ENCODE measurements around the gene CCT7. TPM values are rescaled to one million over a fixed set of nuclear protein-coding genes. Genes with fewer than 3 reads are reported as not detected.

The CCT7 gene
- total and polyA plus RNA-seq, 10 of the 15 experiments (the other 5 are each of a cell fraction or from before 2014, with no cell fraction given): 206 to 598 (median 486) TPM

DNA sequence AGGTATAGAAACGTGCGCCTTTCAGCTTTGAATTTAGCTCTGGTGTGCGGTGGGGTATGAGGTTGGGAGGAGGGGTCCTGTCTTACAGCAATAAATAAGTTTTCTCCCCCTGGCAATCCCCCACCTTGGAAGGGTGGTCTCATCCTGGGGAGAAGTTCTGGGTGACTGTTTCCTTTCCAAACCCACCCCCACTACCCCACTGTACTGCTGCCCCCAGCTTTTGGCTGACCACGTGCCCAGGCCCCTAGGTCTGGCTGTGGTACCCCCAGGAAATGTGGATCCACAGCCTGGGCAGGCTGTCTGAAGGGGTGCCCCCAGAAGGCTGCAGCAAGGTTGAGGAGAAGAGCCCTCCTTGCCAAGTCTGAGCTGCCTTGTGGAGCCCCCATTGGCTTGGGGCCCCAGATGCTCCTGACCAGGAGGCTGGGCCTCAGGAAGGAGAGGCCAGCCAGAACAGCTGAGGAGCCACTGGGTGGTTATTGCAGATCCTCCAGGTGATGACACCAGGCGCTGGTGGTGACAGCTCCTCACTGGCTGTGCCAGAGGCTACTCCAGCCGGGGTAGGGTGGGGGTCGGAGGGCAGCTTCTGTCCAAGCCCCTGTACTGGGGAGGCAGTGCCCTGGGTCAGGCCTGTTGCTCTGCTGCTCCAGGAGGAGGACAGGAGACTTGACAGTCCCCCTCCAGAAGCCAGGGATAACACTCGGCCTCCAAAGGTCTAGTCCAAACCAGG is 24.2 kb downstream of the CCT7 start (continued):
- TF ChIP-seq, protein P1, sequence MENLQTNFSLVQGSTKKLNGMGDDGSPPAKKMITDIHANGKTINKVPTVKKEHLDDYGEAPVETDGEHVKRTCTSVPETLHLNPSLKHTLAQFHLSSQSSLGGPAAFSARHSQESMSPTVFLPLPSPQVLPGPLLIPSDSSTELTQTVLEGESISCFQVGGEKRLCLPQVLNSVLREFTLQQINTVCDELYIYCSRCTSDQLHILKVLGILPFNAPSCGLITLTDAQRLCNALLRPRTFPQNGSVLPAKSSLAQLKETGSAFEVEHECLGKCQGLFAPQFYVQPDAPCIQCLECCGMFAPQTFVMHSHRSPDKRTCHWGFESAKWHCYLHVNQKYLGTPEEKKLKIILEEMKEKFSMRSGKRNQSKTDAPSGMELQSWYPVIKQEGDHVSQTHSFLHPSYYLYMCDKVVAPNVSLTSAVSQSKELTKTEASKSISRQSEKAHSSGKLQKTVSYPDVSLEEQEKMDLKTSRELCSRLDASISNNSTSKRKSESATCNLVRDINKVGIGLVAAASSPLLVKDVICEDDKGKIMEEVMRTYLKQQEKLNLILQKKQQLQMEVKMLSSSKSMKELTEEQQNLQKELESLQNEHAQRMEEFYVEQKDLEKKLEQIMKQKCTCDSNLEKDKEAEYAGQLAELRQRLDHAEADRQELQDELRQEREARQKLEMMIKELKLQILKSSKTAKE (IDR thresholded peaks at IDR 0.05; ENCODE audit: low read depth, poor library complexity, severe bottlenecking): no peak
- no peak for TF ChIP-seq POLR2AphosphoS5 (IDR thresholded peaks at IDR 0.05; ENCODE audit: low read length)
- no peak for TF ChIP-seq NBN (IDR thresholded peaks at IDR 0.05)
- TF ChIP-seq WRNIP1 (IDR thresholded peaks at IDR 0.05; ENCODE audit: borderline replicate concordance, low read depth, low read length): no peak
- no peak for TF ChIP-seq ZBTB11 (CRISPR knock-in tag; IDR thresholded peaks at IDR 0.05)
- no peak for TF ChIP-seq ZNF217 (IDR thresholded peaks at IDR 0.05)
- no peak for TF ChIP-seq PAX8 (IDR thresholded peaks at IDR 0.05)
- TF ChIP-seq, protein P2, sequence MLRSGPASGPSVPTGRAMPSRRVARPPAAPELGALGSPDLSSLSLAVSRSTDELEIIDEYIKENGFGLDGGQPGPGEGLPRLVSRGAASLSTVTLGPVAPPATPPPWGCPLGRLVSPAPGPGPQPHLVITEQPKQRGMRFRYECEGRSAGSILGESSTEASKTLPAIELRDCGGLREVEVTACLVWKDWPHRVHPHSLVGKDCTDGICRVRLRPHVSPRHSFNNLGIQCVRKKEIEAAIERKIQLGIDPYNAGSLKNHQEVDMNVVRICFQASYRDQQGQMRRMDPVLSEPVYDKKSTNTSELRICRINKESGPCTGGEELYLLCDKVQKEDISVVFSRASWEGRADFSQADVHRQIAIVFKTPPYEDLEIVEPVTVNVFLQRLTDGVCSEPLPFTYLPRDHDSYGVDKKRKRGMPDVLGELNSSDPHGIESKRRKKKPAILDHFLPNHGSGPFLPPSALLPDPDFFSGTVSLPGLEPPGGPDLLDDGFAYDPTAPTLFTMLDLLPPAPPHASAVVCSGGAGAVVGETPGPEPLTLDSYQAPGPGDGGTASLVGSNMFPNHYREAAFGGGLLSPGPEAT (IDR thresholded peaks at IDR 0.05; ENCODE audit: low read depth): no peak
- TF ChIP-seq SMARCA5 (IDR thresholded peaks at IDR 0.05): no peak
- no peak for TF ChIP-seq NFIC (IDR thresholded peaks at IDR 0.05; ENCODE audit: low read depth, low read length)
